GM19452 (cell line): ENCODE results near the gene BHLHA9.

Experiments
- ATAC-seq: cut with Tn5 transposase; IDR thresholded peaks from one replicate; pipeline ENCODE4 v1.9.1; 2021; ENCODE audit not compliant: unreplicated experiment

The BHLHA9 gene

DNA sequence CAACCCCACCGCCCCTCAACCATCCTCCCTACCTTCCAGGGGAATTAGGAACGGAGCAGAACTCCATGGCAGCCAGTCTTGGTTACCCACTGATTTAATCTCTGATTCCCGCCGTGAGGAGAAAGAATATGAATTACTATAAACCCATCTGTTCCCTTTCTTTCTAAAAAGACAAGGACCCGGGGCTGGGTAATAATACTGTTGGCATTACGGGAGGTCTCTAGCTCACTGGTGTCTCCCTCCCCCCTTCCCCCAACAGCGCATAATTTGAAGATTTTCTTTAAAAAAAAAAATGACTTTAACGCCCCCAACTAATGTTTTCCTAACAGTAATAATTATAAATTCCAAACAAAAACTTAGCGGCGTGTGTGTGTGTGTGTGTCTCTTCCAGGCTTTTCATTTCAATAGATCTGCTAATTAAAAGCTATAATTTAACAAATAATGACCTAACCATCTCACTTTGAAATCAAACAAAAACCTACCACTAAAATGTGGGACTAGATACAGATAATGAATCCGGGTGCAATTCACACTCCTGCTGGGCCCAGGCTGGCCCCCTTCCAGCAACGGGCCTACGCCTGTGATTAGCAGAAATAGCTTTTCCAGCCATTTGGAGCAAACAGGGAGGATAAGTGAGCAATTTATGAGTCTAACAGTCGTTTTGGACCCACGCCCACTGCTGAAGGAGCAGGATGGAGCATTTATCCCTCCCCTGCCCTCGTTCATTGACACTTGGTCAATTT, 18.2 kb upstream of the BHLHA9 start:
- ATAC-seq = no peak

DNA sequence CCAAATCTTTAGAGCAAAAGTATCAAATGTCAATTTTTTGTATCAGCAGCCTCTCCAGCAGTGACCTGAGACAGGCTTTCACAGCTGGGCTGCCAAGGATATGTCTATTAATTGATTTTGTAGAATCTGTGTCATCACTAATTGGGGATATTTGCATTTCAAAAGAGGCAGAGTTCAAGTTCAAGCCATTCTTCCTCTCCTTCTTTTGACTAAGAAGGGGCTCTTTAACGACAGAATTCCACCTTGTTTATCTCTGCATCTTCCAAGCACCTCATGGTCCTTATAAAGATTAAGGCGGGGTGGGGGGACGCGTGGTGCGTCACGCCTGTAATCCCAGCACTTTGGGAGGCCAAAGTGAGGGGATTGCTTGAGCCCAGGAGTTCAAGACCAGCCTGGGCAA, 15.2 kb upstream of the BHLHA9 start:
- ATAC-seq = no peak

DNA sequence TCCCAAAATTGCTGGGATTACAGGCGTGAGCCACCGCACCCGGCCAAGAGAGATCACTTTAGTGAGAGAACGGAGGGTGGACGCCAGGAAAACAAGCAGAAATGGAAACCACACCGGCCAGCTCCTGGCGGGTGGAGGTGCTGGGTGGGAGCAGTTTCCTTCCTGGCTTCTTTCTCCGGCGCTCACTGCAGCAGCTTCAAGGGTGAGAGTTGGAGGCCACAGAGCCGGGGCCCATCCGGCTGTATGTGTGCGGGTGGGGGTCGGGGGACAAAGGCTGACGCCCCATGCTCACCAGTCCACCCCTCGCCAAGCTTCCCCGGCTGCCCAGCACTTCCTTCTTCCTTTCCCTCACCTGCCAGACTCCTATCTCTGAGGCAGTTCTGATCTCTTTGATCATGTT, 13.5 kb upstream of the BHLHA9 start:
- no peak for ATAC-seq

DNA sequence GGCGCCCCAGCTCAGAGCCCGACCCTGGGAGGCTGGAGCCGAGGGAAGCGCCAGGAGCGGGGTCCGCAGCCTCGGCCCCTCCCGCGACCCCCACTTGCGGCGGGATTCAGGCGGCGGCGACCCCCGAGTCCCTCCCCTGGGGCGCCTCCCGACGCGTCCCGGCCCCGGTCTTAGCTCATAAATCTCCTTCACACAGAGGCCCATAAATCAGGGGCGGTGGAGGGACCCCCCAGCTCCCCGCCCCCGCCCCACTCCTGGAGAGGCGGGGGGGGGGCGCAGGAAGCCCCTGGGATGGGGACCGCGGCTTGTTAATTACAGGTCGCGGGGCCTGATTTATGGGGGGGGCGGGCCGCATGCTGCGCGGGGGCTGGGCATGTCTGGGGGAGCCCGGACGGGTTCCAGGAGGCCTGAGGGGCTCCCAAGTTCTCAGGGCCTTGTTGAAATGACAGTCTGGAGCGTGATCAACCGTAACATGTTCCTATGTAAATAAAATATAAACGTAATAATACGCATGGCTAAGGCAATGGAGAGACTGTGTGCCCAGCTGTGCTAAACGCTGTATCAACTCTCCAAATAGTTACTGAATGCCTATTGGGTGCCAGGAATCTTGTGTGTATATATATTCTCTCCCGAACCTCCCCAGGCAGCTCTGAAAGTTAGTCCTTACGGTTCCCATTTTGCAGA, 10.0 kb upstream of the BHLHA9 start:
- no peak for ATAC-seq

DNA sequence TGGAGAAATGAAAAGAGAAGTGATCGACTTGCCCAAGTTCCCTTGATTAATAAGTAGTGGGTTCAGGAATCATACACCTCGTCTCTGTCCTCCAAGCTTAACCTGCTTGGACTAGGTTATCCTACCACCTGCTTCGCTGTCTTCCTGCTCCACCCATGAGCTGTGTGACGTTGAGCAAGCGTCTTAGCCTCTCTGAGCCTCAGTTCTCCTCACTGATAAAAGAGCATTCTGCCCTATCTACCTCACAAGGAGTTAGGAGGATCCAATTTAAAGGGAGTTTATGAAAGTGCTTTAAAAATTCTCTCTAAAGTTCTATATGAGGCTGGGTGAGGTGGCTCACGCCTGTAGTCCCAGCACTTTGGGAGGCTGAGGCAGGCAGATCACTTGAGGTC, 9.5 kb upstream of the BHLHA9 start:
- ATAC-seq = no peak

DNA sequence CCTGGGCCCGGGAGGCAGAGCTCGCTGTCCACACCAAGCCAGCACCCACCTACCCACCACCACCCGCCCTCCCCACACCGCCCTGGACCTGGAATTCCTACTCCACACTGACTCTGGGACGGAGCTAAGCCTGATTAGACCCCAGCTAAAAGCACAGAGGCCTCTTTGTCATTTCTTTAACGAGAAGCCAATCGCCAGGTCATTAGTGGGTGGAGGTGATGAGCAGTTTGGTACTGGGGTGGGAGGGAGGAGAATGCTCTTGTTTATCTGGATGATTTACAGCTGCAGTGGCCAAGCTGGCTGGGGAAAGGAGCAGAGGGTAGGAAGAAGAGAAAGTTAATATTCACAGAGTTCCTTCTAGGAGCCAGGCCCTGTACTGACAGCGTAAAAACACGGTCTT, 6.0 kb upstream of the BHLHA9 start:
- no peak for ATAC-seq

DNA sequence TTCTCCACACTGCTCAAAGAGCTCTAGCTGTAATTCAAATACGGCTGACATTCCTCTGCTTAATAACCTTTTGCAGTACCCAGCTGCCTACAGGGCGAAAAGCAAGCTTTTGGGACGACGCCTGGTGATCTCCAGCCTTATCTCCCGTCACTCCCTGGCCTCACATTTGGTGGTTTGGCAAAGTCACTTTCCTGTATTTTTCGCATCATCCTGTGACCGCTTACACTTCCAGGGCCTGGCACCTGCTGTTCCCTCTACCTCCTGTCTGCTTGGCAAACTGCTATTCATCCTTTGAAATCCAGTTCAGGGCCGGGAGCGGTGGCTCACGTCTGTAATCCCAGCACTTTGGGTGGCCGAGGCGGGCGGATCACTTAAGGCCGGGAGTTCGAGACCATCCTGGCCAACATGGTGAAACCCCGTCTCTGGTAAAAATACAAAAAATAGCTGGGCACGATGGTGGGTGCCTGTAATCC, 2.7 kb upstream of the BHLHA9 start:
- ATAC-seq = no peak

DNA sequence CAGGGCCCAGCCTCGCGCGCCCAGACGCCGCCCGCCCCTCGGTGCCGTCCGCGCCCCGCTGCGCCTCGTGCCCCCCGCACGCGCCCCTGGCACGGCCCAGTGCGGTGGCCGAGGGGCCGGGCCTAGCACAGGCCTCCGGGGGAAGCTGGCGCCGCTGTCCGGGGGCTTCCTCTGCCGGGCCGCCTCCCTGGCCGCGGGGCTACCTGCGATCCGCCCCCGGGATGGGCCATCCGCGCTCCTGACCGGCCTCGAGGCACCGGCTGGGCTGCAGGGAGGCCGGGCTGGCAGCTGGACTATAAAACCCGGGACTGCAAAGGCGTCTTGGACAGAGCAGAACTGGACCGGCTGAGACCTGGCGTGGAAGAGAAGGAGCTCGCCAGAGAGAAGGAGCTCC, 783 bp downstream of the BHLHA9 start:
- no peak for ATAC-seq

DNA sequence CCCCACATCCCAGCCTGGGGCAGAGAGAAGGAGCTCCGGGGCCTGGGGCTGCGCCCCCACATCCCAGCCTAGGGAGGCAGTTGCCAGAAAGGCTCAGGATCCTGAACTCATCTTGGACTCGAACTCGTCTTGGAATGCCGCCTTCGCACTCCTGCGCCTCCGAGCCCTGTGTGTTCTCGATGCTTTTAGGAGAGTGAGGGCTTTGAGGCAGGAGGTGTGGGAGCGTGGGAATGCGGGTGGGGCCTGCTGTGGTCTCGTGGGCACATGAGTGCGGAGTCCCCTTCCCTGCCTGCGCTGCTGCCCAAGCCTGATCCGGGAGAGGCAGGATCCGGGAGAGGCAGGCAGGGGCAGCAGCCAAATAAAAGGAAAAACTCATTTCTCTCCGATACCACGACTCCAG, 1.2 kb downstream of the BHLHA9 start:
- ATAC-seq = no peak

DNA sequence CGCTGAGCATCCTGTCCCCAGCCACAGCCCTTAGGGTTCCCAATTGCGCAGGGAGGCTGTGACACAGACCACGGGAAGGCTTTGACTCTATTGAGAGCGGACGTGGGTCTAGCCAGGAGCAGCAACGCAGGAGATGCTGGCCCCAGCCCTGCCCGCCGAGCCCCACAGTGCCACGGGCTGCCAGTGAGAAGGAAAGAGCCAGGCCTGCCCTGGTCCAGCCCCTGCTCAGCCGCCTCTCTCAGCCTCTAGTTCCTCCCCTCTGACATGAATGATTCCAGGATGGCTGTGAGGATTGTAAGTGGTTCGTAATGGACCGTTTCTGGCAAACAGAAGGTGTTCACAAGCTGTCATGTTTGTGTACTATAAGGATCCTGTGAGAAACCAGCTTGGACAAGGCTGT, 2.5 kb downstream of the BHLHA9 start:
- no peak for ATAC-seq

DNA sequence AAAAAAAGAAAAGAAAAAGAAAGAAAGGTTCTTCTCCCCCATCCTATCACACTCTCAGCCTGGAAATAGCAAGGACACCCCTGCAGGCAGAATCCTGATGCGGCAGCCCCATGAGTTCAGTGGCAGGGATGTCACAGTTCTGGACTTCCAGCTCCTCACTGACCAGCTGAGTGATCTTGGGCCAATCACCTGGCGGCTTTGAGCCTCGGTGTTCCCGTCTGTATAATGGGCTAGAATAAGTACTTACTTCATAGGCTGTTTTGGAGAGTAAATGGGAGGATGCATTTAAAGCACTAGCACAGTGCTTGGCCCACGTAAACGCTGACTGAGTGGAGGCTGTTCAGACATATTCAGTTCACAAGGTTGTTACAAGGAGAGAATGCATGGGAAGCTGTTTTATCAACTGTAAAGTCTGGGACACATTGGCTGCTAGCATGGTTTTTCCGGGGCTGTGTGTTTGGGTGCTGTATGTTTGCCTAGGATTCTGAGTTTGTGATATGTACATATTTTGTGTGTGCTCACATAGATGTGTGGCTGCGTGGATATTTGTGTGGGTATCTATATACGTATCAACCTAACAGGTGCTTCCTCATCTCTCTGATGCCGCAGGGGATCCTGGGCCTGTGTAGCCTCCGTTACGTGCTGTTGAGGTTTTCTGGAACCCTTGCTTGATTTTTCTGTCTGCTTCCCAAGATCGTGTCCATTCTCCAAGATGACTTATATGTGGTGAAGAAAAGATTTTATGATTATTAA, 3.4 kb downstream of the BHLHA9 start:
- no peak for ATAC-seq

DNA sequence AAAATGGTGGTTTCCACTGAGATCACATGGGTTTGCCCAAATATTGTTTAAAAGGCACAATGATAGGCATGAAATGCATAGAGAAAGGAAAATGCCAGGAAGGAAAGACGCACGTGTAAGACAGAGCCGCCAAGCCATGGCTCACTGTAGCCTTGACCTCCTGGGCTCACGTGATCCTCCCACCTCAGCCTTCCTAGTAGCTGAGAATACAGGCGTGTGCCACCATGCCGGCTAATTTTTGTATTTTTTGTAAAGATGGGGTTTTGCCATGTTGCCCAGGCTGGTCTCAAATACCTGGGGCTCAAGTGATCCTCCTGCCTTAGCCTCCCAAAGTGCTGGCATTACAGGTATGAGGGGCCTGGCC, 4.0 kb downstream of the BHLHA9 start:
- ATAC-seq = no peak

DNA sequence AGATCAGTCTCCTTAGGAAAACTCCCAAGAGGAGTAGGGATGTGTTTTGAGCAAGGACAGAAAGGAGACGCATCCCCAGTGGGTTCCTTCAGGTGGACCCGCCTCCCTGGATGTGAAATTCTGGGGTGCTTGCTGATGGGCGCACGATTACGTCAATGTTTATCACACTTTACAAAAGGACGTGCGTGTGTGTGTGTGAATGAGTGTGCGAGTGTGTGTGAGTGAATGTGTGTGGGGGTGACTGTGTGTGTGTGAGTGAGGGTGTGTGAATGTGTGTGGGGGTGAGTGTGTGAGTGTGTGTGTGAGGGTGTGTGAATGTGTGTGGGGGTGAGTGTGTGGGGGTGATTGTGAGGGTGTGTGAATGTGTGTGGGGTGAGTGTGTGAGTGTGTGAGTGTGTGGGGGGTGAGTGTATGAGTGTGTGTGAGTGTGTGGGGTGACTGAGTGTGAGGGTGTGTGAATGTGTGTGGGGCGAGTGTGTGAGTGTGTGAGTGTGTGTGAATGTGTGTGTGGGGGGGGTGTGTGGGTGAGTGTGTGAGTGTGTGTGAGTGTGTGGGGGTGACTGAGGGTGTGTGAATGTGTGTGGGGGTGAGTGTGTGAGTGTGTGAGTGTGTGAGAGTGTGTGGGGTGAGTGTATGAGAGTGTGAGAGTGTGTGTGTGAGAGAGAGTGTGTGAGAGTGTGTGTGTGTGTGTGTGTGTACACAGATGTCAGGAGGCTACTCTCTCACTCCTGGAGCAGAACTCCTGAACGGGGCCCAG, 5.1 kb downstream of the BHLHA9 start:
- ATAC-seq = no peak

DNA sequence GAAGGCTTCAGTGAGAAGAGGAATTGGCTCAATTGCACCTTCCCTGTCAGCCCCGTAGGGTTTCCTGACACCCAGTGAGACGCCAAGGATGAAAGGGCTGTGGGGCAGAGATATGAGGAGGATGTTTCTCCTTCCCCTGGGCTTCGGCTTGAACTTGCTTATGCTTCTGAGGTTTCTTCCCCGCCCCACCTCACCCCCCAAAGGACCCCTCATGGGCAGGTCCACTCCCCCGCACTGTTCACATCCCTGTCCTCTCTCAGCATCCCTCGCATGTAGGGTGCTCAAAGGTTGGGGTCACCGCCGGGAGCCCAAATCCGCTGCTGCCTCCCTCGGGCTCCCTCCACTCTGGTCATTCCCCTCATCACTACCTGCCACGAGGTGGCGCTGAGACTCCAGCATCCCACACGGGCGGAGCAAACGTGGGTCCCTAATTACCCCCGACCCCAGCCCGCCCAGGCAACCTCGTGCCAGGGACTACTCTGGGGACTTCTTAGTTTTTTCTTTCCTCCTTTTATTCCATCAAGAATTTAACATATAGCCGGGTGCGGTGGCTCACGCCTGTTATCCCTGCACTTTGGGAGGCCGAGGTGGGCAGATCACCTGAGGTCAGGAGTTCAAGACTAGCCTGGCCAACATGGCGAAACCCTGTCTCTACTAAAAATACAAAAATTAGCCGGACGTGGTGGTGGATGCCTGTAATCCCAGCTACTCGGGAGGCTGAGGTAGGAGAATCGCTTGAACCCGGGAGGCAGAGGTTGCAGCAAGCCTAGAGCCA, 5.9 kb downstream of the BHLHA9 start:
- no peak for ATAC-seq

DNA sequence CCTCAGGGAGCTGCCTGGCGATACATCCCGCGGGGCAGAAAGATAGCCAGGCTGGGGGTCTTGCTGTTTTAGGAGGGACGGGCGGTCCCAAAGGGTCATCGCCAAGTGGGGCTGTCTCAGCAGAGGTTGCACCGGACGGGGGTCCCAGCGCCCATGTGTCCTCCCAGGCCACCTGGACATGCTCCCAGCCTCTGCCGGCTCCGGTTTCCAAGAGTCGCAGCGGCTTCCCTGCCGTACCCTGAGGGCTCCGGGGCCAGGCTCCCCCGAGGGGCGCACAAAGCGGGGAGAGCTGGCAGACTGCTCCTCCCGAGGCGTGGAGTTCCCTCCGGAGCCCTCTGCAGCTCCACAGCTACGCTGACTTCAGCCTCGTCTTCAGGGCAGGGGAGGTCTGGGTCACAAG, 10.4 kb downstream of the BHLHA9 start:
- no peak for ATAC-seq

DNA sequence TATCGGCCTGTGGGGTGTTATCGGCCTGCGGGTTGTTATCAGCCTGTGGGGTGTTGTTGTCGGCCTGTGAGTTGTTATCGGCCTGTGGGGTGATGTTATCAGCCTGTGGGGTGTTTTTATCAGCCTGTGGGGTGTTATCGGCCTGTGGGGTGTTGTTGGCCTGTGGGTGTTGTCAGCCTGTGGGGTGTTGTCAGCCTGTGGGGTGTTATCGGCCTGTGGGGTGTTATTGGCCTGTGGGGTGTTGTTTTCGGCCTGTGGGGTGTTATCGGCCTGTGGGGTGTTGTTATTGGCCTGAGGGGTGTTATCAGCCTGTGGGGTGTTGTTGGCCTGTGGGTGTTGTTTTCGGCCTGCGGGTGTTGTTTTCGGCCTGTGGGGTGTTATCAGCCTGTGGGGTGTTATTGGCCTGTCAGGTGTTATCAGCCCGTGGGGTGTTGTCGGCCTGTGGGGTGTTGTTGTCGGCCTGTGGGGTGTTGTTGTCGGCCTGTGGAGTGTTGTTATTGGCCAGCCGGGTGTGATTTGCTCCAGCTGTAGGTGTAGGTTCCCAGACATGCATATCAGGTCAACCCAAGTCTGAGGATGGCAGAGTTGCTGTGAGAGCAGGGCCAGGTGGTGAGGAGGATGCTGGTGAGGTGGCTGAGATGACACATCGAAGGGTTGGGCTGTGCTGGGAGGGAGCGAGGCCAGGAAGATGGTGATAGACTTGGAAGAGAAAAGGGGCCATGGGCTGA, 16.3 kb downstream of the BHLHA9 start:
- no peak for ATAC-seq

DNA sequence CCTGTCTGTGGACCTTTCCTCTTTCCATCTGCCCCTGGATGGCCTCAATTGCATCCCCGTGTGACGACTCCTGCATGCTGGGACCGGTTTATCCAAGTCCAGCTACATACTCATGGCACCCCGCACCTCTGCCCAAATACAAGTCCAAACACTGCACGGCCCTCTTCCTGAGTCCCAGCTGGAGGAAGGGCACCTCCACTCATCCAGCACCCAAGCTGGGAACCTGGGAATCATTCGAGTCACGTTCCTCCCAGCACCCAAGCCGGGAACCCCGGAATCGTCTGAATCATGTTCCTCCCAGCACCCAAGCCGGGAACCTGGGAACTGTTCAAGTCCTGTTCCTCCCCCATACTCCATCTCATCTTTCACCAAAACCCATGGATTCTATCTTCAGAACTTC, 19.5 kb downstream of the BHLHA9 start:
- ATAC-seq = no peak

DNA sequence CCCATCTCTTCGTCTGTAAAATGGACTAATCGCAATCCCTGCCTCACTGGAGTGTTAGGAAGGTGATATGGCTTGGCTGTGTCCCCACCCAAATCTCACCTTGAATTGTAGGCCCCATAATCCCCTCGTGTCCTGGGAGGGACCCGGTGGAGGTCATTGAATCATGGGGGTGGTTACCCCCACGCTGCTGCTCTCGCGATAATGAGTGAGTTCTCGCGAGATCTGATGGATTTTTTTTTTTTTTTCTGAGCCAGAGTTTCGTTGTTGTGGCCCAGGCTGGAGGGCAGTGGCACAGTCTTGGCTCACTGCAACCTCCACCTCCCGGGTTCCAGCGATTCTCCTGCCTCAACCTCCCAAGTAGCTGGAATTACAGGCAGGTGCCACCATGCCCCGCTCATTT, 20.4 kb downstream of the BHLHA9 start:
- no peak for ATAC-seq

DNA sequence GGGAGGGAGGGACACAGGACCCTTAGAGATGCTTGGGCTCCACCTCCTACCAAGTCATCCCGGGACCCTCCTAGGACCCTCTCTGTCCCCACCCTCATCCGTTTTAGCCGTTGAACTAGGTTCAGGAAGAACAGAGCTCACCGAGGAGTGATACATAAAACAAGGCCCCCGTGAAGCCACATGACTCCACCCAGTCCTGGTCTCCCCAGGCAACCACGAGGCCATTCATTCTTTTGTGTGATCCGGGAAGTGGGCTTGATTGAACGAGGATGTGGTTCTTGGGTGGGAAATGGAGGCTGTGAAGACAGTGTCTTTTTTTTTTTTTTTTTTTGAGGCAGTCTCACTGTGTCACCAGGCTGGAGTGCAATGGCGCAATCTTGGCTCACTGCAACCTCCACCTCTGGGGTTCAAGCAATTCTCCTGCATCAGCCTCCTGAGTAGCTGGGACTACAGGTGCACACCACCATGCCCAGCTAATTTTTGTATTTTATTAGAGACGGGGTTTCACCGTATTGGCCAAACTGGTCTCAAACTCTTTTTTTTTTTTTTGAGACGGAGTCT, 24.0 kb downstream of the BHLHA9 start:
- ATAC-seq = no peak

DNA sequence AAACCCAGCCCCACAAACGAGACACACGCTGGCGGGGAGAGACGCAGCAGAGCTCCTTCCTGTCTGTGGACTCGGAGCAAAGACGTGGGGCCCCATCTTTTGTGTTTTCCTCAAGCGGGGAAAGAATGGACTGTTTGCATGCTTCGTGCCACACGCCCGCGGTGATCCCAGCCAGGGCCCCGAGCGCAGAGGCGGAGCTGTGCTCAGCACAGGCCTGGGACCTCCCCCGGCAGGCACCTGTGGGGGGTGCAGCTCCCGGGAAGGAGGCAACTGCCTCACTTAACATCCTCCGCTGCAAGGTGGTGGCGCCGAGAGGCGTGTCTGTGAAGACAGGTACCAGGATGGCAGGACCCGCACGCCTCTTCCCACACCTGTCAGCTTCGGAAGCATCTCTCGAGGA, 28.4 kb downstream of the BHLHA9 start:
- no peak for ATAC-seq
